C4-2B (cell line): ENCODE results near the gene QRICH2.

ENCODE experiments used
- CTCF ChIP-seq: fragments of 450-650 bp; conservative IDR thresholded peaks from 2 replicates; pipeline ENCODE4 v1.5.1; 2017; ENCODE audit warnings: mild to moderate bottlenecking
- ZFX ChIP-seq: fragments of 450-650 bp; IDR thresholded peaks from 2 replicates; pipeline ENCODE4 v1.6.1; 2017

DNA sequence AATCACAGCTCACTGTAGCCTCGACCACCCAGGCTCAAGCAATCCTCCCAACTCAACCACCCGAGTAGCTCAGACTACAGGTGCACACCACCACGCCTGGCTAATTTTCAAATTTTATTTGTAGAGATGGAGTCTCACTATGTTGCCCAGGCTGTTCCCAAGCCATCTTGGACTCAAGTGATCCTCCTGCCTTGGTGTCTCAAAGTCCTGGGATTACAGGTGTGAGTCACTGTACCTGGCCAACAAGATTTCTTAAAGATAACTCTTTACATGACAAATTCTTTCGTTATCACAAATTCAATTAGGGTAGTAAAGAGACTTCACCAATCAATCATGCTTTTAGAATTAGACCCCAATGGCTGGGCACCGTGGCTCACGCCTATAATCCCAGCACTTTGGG, 33.2 kb upstream of the QRICH2 start:
- TF ChIP-seq CTCF (no peak), ZFX (no peak)
